K562 (cell line): ENCODE measurements around the gene KLF1. TPM values are rescaled to one million over a fixed set of nuclear protein-coding genes. Genes with fewer than 3 reads are reported as not detected.
A peak's percentile ranks its signal among the peaks of the same experiment; 100 is the strongest.

Experiments used
- ATF2 ChIP-seq: sonication (generic); formaldehyde crosslinking; IDR thresholded peaks from 2 replicates; pipeline ENCODE4 v1.8.1; 2022; ENCODE audit warnings: missing genetic modification reagents
- BRD4 ChIP-seq: fragments of 200-600 bp; sonication (generic); IDR thresholded peaks from 2 replicates; pipeline ENCODE4 v1.6.1; 2017; ENCODE audit warnings: inconsistent platforms
- DEAF1 ChIP-seq: fragments of 450-650 bp; formaldehyde crosslinking; IDR thresholded peaks from 2 replicates; pipeline ENCODE4 v1.4.0; 2020; ENCODE audit warnings: mild to moderate bottlenecking, moderate library complexity
- ELF1 ChIP-seq: fragments of 200-800 bp; sonication (Bioruptor generic); IDR thresholded peaks from 2 replicates; pipeline ENCODE4 v1.6.1; 2016; ENCODE audit warnings: missing genetic modification characterization, missing compliant biosample characterization
- NFE2 ChIP-seq: IDR thresholded peaks from 2 replicates; pipeline ENCODE4 v1.6.1; 2014; ENCODE audit warnings: antibody characterized with exemption, low read depth
- THAP12 ChIP-seq: fragments of 250-450 bp; sonication (Bioruptor Pico); IDR thresholded peaks from 2 replicates; pipeline ENCODE4 v1.9.0; 2021; ENCODE audit warnings: mild to moderate bottlenecking, inconsistent platforms
- TOE1 ChIP-seq, 2 experiments: fragments of 450-650 bp in 1 of 2; sonication (generic) in 1 of 2; formaldehyde crosslinking in 1 of 2; IDR thresholded peaks; 2 replicates each; pipeline versions ENCODE4 v1.7.1 to v1.8.0; 2016 to 2022; ENCODE audit warnings: borderline replicate concordance in 2 of 2, mild to moderate bottlenecking in 2 of 2, antibody characterized with exemption in 1 of 2, inconsistent platforms in 1 of 2, low read depth in 1 of 2, missing genetic modification reagents in 1 of 2, moderate library complexity in 1 of 2
- ZBTB11 ChIP-seq, 3 experiments: fragments of 200-800 bp in 1 of 3; fragments of 250-450 bp in 1 of 3; fragments of 450-650 bp in 1 of 3; sonication (Bioruptor Pico) in 1 of 3; sonication (Bioruptor generic) in 1 of 3; formaldehyde crosslinking in 1 of 3; IDR thresholded peaks; 2 replicates each; pipeline versions ENCODE4 v1.6.1 to v1.8.0; 2016 to 2022; ENCODE audit warnings: mild to moderate bottlenecking in 2 of 3, missing genetic modification characterization in 2 of 3, missing compliant biosample characterization in 1 of 3, moderate library complexity in 1 of 3
- ZBTB33 ChIP-seq: sonication (generic); formaldehyde crosslinking; IDR thresholded peaks from 2 replicates; pipeline ENCODE4 v1.8.1; 2023; ENCODE audit warnings: mild to moderate bottlenecking, missing genetic modification reagents
- ZNF436 ChIP-seq: fragments of 250-450, 450-650 bp; sonication (Bioruptor Pico); formaldehyde crosslinking; IDR thresholded peaks from 2 replicates; pipeline ENCODE4 v1.7.0; 2020; ENCODE audit warnings: mild to moderate bottlenecking
- ZNF444 ChIP-seq: fragments of 250-450 bp; sonication (Bioruptor Pico); IDR thresholded peaks from 2 replicates; pipeline ENCODE4 v1.4.0; 2020; ENCODE audit warnings: mild to moderate bottlenecking, moderate library complexity
- ZNF57 ChIP-seq: fragments of 450-650 bp; formaldehyde crosslinking; IDR thresholded peaks from 2 replicates; pipeline ENCODE4 v1.4.0; 2020; ENCODE audit warnings: mild to moderate bottlenecking, moderate library complexity
- polyA plus RNA-seq, 8 experiments: library from polyadenylated mRNA; depleted of rRNA in 4 of 8; stranded (reverse) in 5 of 8; unstranded in 3 of 8; fragments of >200 nt; fragmentation: Nextera tagmentation in 2 of 8; fragmentation: Illumina TruSeq in 1 of 8; extraction: Ambion mirVana in 2 of 8; extraction: Trizol in 1 of 8; gene quantifications; 2 replicates each; pipeline versions ENCODE4 v1.2.1 to v1.2.3, GENCODE V29; 2011 to 2014; ENCODE audit warnings: inconsistent platforms in 1 of 8, missing spikeins in 1 of 8
- total RNA-seq, 7 experiments: library from RNA; depleted of rRNA in 6 of 7; stranded (reverse); fragments of >200 nt in 6 of 7; fragmentation: Illumina TruSeq in 2 of 7; extraction: Trizol in 2 of 7; gene quantifications; 2 replicates each; pipeline versions ENCODE4 v1.2.1 to v1.2.3, GENCODE V29; 2011 to 2021; ENCODE audit warnings: low replicate concordance in 1 of 7

The KLF1 gene
- total and polyA plus RNA-seq, 9 of the 15 experiments (the other 6 are each of a cell fraction or from before 2014, with no cell fraction given) = 8.4 to 163 (median 47.3) TPM

GRCh38 chr19:12886969-12887747, at the start of gene KLF1 (continued):
- peak in 1 of 3 experiments; percentile 79; a peak in 1 of 6 replicates for TF ChIP-seq ZBTB11 (CRISPR knock-in tag; IDR thresholded peaks at IDR 0.05)
- TF ChIP-seq ELF1 (tag) = no peak
- peak; percentile 65; the same call in 1 of the 2 replicates for TF ChIP-seq THAP12 (CRISPR knock-in tag)
- TF ChIP-seq NFE2 = no peak
- 0 out of 2 replicates have a peak, but pooled peaks have one; percentile 63 for TF ChIP-seq ZNF444 (CRISPR knock-in tag)
- peak; percentile 63; the same call in 1 of the 2 replicates for TF ChIP-seq TOE1 (IDR thresholded peaks at IDR 0.05; ENCODE audit: borderline replicate concordance)
- TF ChIP-seq TOE1 (CRISPR knock-in tag; IDR thresholded peaks at IDR 0.05; ENCODE audit: borderline replicate concordance, low read depth) = no peak
- TF ChIP-seq ZNF57 (CRISPR knock-in tag) = no peak
- TF ChIP-seq ATF2 (CRISPR knock-in tag) = no peak
- no peak for TF ChIP-seq DEAF1 (CRISPR knock-in tag)
- no peak for TF ChIP-seq ZNF436 (CRISPR knock-in tag)
- TF ChIP-seq BRD4 = no peak; the same call in 1 of the 2 replicates
- no peak for TF ChIP-seq ZBTB33 (CRISPR knock-in tag)
